Peyer's patch (tissue), 4 donors: Measurements from ENCODE around the gene SI.
A peak's percentile ranks its signal among the peaks of the same experiment; 100 is the strongest.

Source experiments
- CTCF ChIP-seq, 6 experiments: fragments of 450-650 bp in 4 of 6; fragments of 200-600 bp in 2 of 6; sonication (generic) in 1 of 6; IDR thresholded peaks; one replicate each; pipeline ENCODE4 v1.5.1; 2017 to 2019; ENCODE audit warnings: antibody characterized with exemption in 6 of 6, mild to moderate bottlenecking in 3 of 6, moderate library complexity in 1 of 6
- POLR2A ChIP-seq, 2 donors: fragments of 450-650 bp; IDR thresholded peaks; one replicate each; pipeline ENCODE4 v1.5.1; 2017; ENCODE audit warnings: antibody characterized with exemption in 2 of 2, mild to moderate bottlenecking in 2 of 2, moderate library complexity in 2 of 2

GRCh38 chr3:165078293-165078692, at the start of gene SI:
- TF ChIP-seq CTCF (IDR thresholded peaks at IDR 0.05) (no peak), POLR2A (IDR thresholded peaks at IDR 0.05) (peak; percentile 84 to 88)
